ENCODE measurements around the gene AUH. TPM values are rescaled to one million over a fixed set of nuclear protein-coding genes. Genes with fewer than 3 reads are reported as not detected.

AUH gene
- total and polyA plus RNA-seq, 2 donors (not counting 1 experiment from before 2014, with no cell fraction given) = 5.2 to 29.1 TPM

GRCh38 chr9:91172329-91172728 is 189.4 kb downstream of the AUH start:
- Mint-ChIP-seq H3K4me3 (no peak overlapping the region), H3K27me3 (no peaks in the 10 kb centered on the region), H3K27ac (no peak overlapping the region), H3K9me3 (ENCODE audit: insufficient read depth) (peaks cover 10% of the 10 kb centered on the region), H3K4me1 (peaks cover 21% of the 10 kb centered on the region)
- no peaks in the 10 kb centered on the region for H3K27me3 ChIP-seq (replicated peaks in 1 of 4; ENCODE audit: control extremely low read depth in 1 of 4, control insufficient read depth in 3 of 4, insufficient read depth in 4 of 4, low read length in 3 of 4)
- no peak overlapping the region for H3K4me2 ChIP-seq (replicated peaks; ENCODE audit: low read depth, low read length, poor library complexity, severe bottlenecking)
- H3K4me1 ChIP-seq (ENCODE audit: control insufficient read depth in 2 of 2, insufficient read depth in 2 of 2, low read length in 2 of 2) = peaks cover 13 to 22% of the 10 kb centered on the region in 2 donors
- intact Hi-C loops (cut with micrococcal nuclease) = no loop called here
- ATAC-seq (ENCODE audit: low read depth) (no peak), DNase-seq (no peak)
- H3K79me2 ChIP-seq (ENCODE audit: control insufficient read depth, insufficient read depth, low read length) = no peaks in the 10 kb centered on the region
- H3K9me3 ChIP-seq (ENCODE audit: control extremely low read depth in 1 of 3, control insufficient read depth in 2 of 3, insufficient read depth in 1 of 3, low read length in 2 of 3) = peaks cover 5 to 19% (median 5%) of the 10 kb centered on the region in 3 donors
- H2AFZ ChIP-seq (ENCODE audit: insufficient read depth, low read depth, low read length, poor library complexity, severe bottlenecking) = no peak overlapping the region
- no peaks in the 10 kb centered on the region for H3K36me3 ChIP-seq (replicated peaks in 1 of 2; ENCODE audit: control extremely low read depth in 1 of 2, control insufficient read depth in 1 of 2, extremely low read depth in 1 of 2, insufficient read depth in 2 of 2, low read length in 1 of 2)
- H3K9ac ChIP-seq (ENCODE audit: low read length) = no peak overlapping the region
- POLR2A ChIA-PET = no interaction called here
- CTCF ChIA-PET = no interaction called here
- H3K27ac ChIP-seq (ENCODE audit: low read length in 2 of 2) = no peak overlapping the region
- no peak overlapping the region for H3K4me3 ChIP-seq (ENCODE audit: control extremely low read depth in 1 of 5, extremely low read depth in 1 of 5, insufficient read depth in 1 of 5, low read depth in 2 of 5, low read length in 4 of 5)
- TF ChIP-seq EZH2 (IDR thresholded peaks at IDR 0.05; ENCODE audit: borderline replicate concordance, insufficient read depth, low read depth, low read length, poor library complexity, severe bottlenecking) (no peak), CTCF (IDR thresholded peaks at IDR 0.05) (no peak)
- H4K20me1 ChIP-seq (ENCODE audit: control insufficient read depth, insufficient read depth, low read length, poor library complexity, severe bottlenecking) = no peaks in the 10 kb centered on the region
- WGBS (ENCODE audit: insufficient coverage) = no CpG with 5 or more reads among the region's 1 CpG

GRCh38 chr9:91170951-91171350 is 190.8 kb downstream of the AUH start:
- Histone ChIP-seq H3K4me2 (replicated peaks; ENCODE audit: low read depth, low read length, poor library complexity, severe bottlenecking) (no peak overlapping the region), H2AFZ (ENCODE audit: insufficient read depth, low read depth, low read length, poor library complexity, severe bottlenecking) (no peak overlapping the region), H3K9ac (ENCODE audit: low read length) (no peak overlapping the region), H3K4me3 (ENCODE audit: control extremely low read depth in 1 of 5, extremely low read depth in 1 of 5, insufficient read depth in 1 of 5, low read depth in 2 of 5, low read length in 4 of 5) (no peak overlapping the region), H4K20me1 (ENCODE audit: control insufficient read depth, insufficient read depth, low read length, poor library complexity, severe bottlenecking) (no peaks in the 10 kb centered on the region), H3K36me3 (replicated peaks in 1 of 2; ENCODE audit: control extremely low read depth in 1 of 2, control insufficient read depth in 1 of 2, extremely low read depth in 1 of 2, insufficient read depth in 2 of 2, low read length in 1 of 2) (no peaks in the 10 kb centered on the region), H3K79me2 (ENCODE audit: control insufficient read depth, insufficient read depth, low read length) (no peaks in the 10 kb centered on the region), H3K9me3 (ENCODE audit: control extremely low read depth in 1 of 3, control insufficient read depth in 2 of 3, insufficient read depth in 1 of 3, low read length in 2 of 3) (peaks cover 5 to 19% (median 5%) of the 10 kb centered on the region in 3 donors), H3K27ac (ENCODE audit: low read length in 2 of 2) (no peak overlapping the region), H3K4me1 (ENCODE audit: control insufficient read depth in 2 of 2, insufficient read depth in 2 of 2, low read length in 2 of 2) (peaks cover 9 to 17% of the 10 kb centered on the region in 2 donors), H3K27me3 (replicated peaks in 1 of 4; ENCODE audit: control extremely low read depth in 1 of 4, control insufficient read depth in 3 of 4, insufficient read depth in 4 of 4, low read length in 3 of 4) (no peaks in the 10 kb centered on the region)
- Mint-ChIP-seq H3K4me3 (no peak overlapping the region), H3K4me1 (peaks cover 16% of the 10 kb centered on the region), H3K27ac (no peak overlapping the region), H3K27me3 (no peaks in the 10 kb centered on the region), H3K9me3 (ENCODE audit: insufficient read depth) (peaks cover 10% of the 10 kb centered on the region)
- DNase-seq = no peak
- intact Hi-C loops (cut with micrococcal nuclease) = no loop called here
- no peak for ATAC-seq (ENCODE audit: low read depth)
- POLR2A ChIA-PET = no interaction called here
- TF ChIP-seq EZH2 (IDR thresholded peaks at IDR 0.05; ENCODE audit: borderline replicate concordance, insufficient read depth, low read depth, low read length, poor library complexity, severe bottlenecking) (no peak), CTCF (IDR thresholded peaks at IDR 0.05) (no peak)
- CTCF ChIA-PET = no interaction called here

Measured in B cell (primary cell).